Activated CD4-positive, alpha-beta T cell treated with anti-CD3 and anti-CD28 coated beads for 24 hours (primary cell): ENCODE results near the gene IL3.

Experiments used
- DNase-seq, 2 donors: peaks; one replicate each; pipeline ENCODE4 v3.0.0-alpha.2; 2020; ENCODE audit warnings: low read depth in 2 of 2

IL3 gene

GRCh38 chr5:132060501-132061161, at the start of gene IL3:
Gene IL3, plus strand, starts transcription at chr5:132060655. Its CDS starts 52 bp downstream, at chr5:132060707.
- DNase-seq = no peak

GRCh38 chr5:132010989-132011621, 49.4 kb upstream of the IL3 start:
- no peak for DNase-seq

- no peak for DNase-seq
Observed at GRCh38 chr5:132011622-132012343, 48.7 kb upstream of the IL3 start, which contains the start of gene ACSL6. Gene ACSL6, minus strand, starts transcription at chr5:132011658. Its CDS starts 105 bp downstream, at chr5:132011553.

- no peak for DNase-seq
Observed at GRCh38 chr5:132012371-132013005, 48.0 kb upstream of the IL3 start.

- DNase-seq = no peak
Observed at GRCh38 chr5:132013006-132013689, 47.3 kb upstream of the IL3 start.

- no peak for DNase-seq
Observed at GRCh38 chr5:132013711-132014110, 46.7 kb upstream of the IL3 start.

- no peak for DNase-seq
Observed at GRCh38 chr5:132016721-132017250, 43.7 kb upstream of the IL3 start.

GRCh38 chr5:132017316-132017715, 43.1 kb upstream of the IL3 start:
- DNase-seq = no peak

- DNase-seq = no peak
Observed at GRCh38 chr5:132017738-132018625, 42.5 kb upstream of the IL3 start.

- no peak for DNase-seq
Observed at GRCh38 chr5:132019337-132019736, 41.1 kb upstream of the IL3 start.

GRCh38 chr5:132019857-132020555, 40.4 kb upstream of the IL3 start:
- peak; percentile 55 to 57 for DNase-seq

- DNase-seq = no peak
Observed at GRCh38 chr5:132020568-132021339, 39.7 kb upstream of the IL3 start.

GRCh38 chr5:132021654-132022053, 38.8 kb upstream of the IL3 start:
- DNase-seq = no peak

GRCh38 chr5:132022737-132023136, 37.7 kb upstream of the IL3 start:
- DNase-seq = peak in 1 of 2 donors; percentile 43

- no peak for DNase-seq
Observed at GRCh38 chr5:132023258-132024116, 37.0 kb upstream of the IL3 start.

GRCh38 chr5:132024117-132024435, 36.4 kb upstream of the IL3 start:
- DNase-seq = no peak

GRCh38 chr5:132024789-132025402, 35.6 kb upstream of the IL3 start:
- no peak for DNase-seq
